ENCODE data around the gene TMEM135. TPM values are rescaled to one million over a fixed set of nuclear protein-coding genes. Genes with fewer than 3 reads are reported as not detected.

The TMEM135 gene
- total and polyA plus RNA-seq, 2 donors from 2014 or later, result 12.0 to 24.6 TPM

GRCh38 chr11:87136236-87136635, 98.5 kb downstream of the TMEM135 start:
- Histone ChIP-seq H3K36me3 (ENCODE audit: control insufficient read depth in 2 of 3, insufficient read depth in 3 of 3, low read length in 3 of 3) (no peaks in the 10 kb centered on the region), H3K27me3 (ENCODE audit: control insufficient read depth, insufficient read depth, low read length) (no peaks in the 10 kb centered on the region), H3K9ac (ENCODE audit: low read length in 3 of 3) (no peak overlapping the region), H3K27ac (ENCODE audit: low read depth in 2 of 2, low read length in 2 of 2) (no peak overlapping the region), H3K4me1 (ENCODE audit: control insufficient read depth in 2 of 3, insufficient read depth in 2 of 3, low read depth in 1 of 3, low read length in 3 of 3) (no peaks in the 10 kb centered on the region), H3K4me3 (ENCODE audit: low read length in 3 of 3) (no peak overlapping the region), H3K9me3 (ENCODE audit: control insufficient read depth in 2 of 3, insufficient read depth in 1 of 3, low read length in 3 of 3) (peaks cover 0 to 5% (median 0%) of the 10 kb centered on the region in 3 donors)
- FAIRE-seq, result no peak
- intact Hi-C loops (cut with DNase I), result no loop called here
- TF ChIP-seq CTCF (IDR thresholded peaks at IDR 0.05; ENCODE audit: borderline replicate concordance, extremely low read depth, insufficient read depth), result no peak
- DNase-seq, result no peak

GRCh38 chr11:87137711-87138110, 100.0 kb downstream of the TMEM135 start:
- FAIRE-seq (no peak), DNase-seq (peak in 1 of 5 donors; percentile 36)
- no peak overlapping the region for H3K27ac ChIP-seq (ENCODE audit: low read depth in 2 of 2, low read length in 2 of 2)
- intact Hi-C loops (cut with DNase I), result no loop called here
- no peak overlapping the region for H3K9ac ChIP-seq (ENCODE audit: low read length in 3 of 3)
- no peaks in the 10 kb centered on the region for H3K36me3 ChIP-seq (ENCODE audit: control insufficient read depth in 2 of 3, insufficient read depth in 3 of 3, low read length in 3 of 3)
- peaks cover 0 to 5% (median 0%) of the 10 kb centered on the region in 3 donors for H3K9me3 ChIP-seq (ENCODE audit: control insufficient read depth in 2 of 3, insufficient read depth in 1 of 3, low read length in 3 of 3)
- H3K27me3 ChIP-seq (ENCODE audit: control insufficient read depth, insufficient read depth, low read length), result no peaks in the 10 kb centered on the region
- H3K4me3 ChIP-seq (ENCODE audit: low read length in 3 of 3), result no peak overlapping the region
- no peaks in the 10 kb centered on the region for H3K4me1 ChIP-seq (ENCODE audit: control insufficient read depth in 2 of 3, insufficient read depth in 2 of 3, low read depth in 1 of 3, low read length in 3 of 3)
- no peak for TF ChIP-seq CTCF (IDR thresholded peaks at IDR 0.05; ENCODE audit: borderline replicate concordance, extremely low read depth, insufficient read depth)

- TF ChIP-seq CTCF (IDR thresholded peaks at IDR 0.05; ENCODE audit: borderline replicate concordance, extremely low read depth, insufficient read depth), result no peak
These were observed 101.7 kb downstream of the TMEM135 start for GRCh38 chr11:87139475-87139874.

GRCh38 chr11:87141322-87141721, 103.6 kb downstream of the TMEM135 start:
- DNase-seq, result no peak
- no peak for FAIRE-seq
- intact Hi-C loops (cut with DNase I), result no loop called here
- no peaks in the 10 kb centered on the region for H3K36me3 ChIP-seq (ENCODE audit: control insufficient read depth in 2 of 3, insufficient read depth in 3 of 3, low read length in 3 of 3)
- H3K9me3 ChIP-seq (ENCODE audit: control insufficient read depth in 2 of 3, insufficient read depth in 1 of 3, low read length in 3 of 3), result peaks cover 0 to 5% (median 0%) of the 10 kb centered on the region in 3 donors
- H3K27ac ChIP-seq (ENCODE audit: low read depth in 2 of 2, low read length in 2 of 2), result no peak overlapping the region
- H3K4me1 ChIP-seq (ENCODE audit: control insufficient read depth in 2 of 3, insufficient read depth in 2 of 3, low read depth in 1 of 3, low read length in 3 of 3), result no peaks in the 10 kb centered on the region
- no peak overlapping the region for H3K9ac ChIP-seq (ENCODE audit: low read length in 3 of 3)
- H3K4me3 ChIP-seq (ENCODE audit: low read length in 3 of 3), result no peak overlapping the region
- TF ChIP-seq CTCF (IDR thresholded peaks at IDR 0.05; ENCODE audit: borderline replicate concordance, extremely low read depth, insufficient read depth), result no peak
- H3K27me3 ChIP-seq (ENCODE audit: control insufficient read depth, insufficient read depth, low read length), result no peaks in the 10 kb centered on the region

More at GRCh38 chr11:87139475-87139874, 101.7 kb downstream of the TMEM135 start:
- Histone ChIP-seq H3K9me3 (ENCODE audit: control insufficient read depth in 2 of 3, insufficient read depth in 1 of 3, low read length in 3 of 3) (peaks cover 0 to 5% (median 0%) of the 10 kb centered on the region in 3 donors), H3K27me3 (ENCODE audit: control insufficient read depth, insufficient read depth, low read length) (no peaks in the 10 kb centered on the region), H3K27ac (ENCODE audit: low read depth in 2 of 2, low read length in 2 of 2) (no peak overlapping the region), H3K4me1 (ENCODE audit: control insufficient read depth in 2 of 3, insufficient read depth in 2 of 3, low read depth in 1 of 3, low read length in 3 of 3) (no peaks in the 10 kb centered on the region), H3K4me3 (ENCODE audit: low read length in 3 of 3) (no peak overlapping the region), H3K9ac (ENCODE audit: low read length in 3 of 3) (no peak overlapping the region), H3K36me3 (ENCODE audit: control insufficient read depth in 2 of 3, insufficient read depth in 3 of 3, low read length in 3 of 3) (no peaks in the 10 kb centered on the region)
- no peak for DNase-seq
- FAIRE-seq, result no peak
- intact Hi-C loops (cut with DNase I), result no loop called here

Data from kidney (tissue), 14 donors.